HepG2 (cell line): ENCODE results near the gene KIF17. TPM values are rescaled to one million over a fixed set of nuclear protein-coding genes. Genes with fewer than 3 reads are reported as not detected.
A peak's percentile ranks its signal among the peaks of the same experiment; 100 is the strongest.

Experiments
- ATAC-seq: fragments of 200-7000 bp; cut with Tn5 transposase; 3 replicates; pipeline ENCODE4 v1.9.1; 2020; ENCODE audit warnings: mild to moderate bottlenecking, moderate library complexity
- BruUV-seq: library from RNA; stranded (reverse); fragments of 400-500 nt; replicated peaks from 2 replicates; lab custom pipeline; 2021; lab: Mats Ljungman, UMichigan
- CTCF ChIA-PET: fragments of 300-600 bp; formaldehyde crosslinking; extraction: SDS; loops from one replicate; lab custom pipeline; 2021; ENCODE audit warnings: low total read pairs, inconsistent platforms, low intra/inter-chr PET ratio; lab: Yijun Ruan, JAX
- POLR2A ChIA-PET: fragments of 350-600 bp; sonication (Branson Sonifier 250); formaldehyde crosslinking; loops from one replicate; lab custom pipeline; 2020; ENCODE audit warnings: antibody characterized with exemption, inconsistent platforms; lab: Yijun Ruan, JAX
- DNase-seq: peaks from one replicate; pipeline ENCODE4 v3.0.0-alpha.2; 2015; ENCODE audit warnings: low spot score
- FAIRE-seq: peaks from 3 replicates; lab custom pipeline; 2011; peaks lifted over from hg19 to GRCh38; lab: Jason Lieb, UNC
- H2AFZ ChIP-seq: one replicate; pipeline ENCODE4 v1.6.1; 2011; ENCODE audit warnings: low read length, inconsistent platforms
- H3K27ac ChIP-seq: fragments of 300-600 bp; 3 replicates; pipeline ENCODE4 v1.8.0; 2011; ENCODE audit warnings: mixed run types, mild to moderate bottlenecking, mixed read lengths, low read length, inconsistent platforms; ENCODE audit not compliant: insufficient read depth; ENCODE audit errors: extremely low read length
- H3K27me3 ChIP-seq, 2 experiments: fragments of 200-600 bp in 1 of 2; 2 replicates in 1 of 2; 3 replicates in 1 of 2; pipeline versions ENCODE4 v1.6.0 to v1.8.0; 2011; ENCODE audit warnings: low read length in 2 of 2, mild to moderate bottlenecking in 2 of 2, moderate library complexity in 2 of 2, inconsistent platforms in 1 of 2; ENCODE audit not compliant: insufficient read depth in 2 of 2, control insufficient read depth in 1 of 2
- H3K36me3 ChIP-seq, 2 experiments: fragments of 200-600 bp in 1 of 2; replicated peaks in 1 of 2; 2 replicates in 1 of 2; 3 replicates in 1 of 2; pipeline versions ENCODE4 v1.5.1 to v1.8.0; 2011; ENCODE audit warnings: low read length in 2 of 2, inconsistent platforms in 1 of 2; ENCODE audit not compliant: insufficient read depth in 2 of 2, control insufficient read depth in 1 of 2
- H3K4me1 ChIP-seq: 2 replicates; pipeline ENCODE4 v1.5.1; 2012; ENCODE audit warnings: low read length, inconsistent platforms; ENCODE audit not compliant: insufficient read depth
- H3K4me2 ChIP-seq: 2 replicates; pipeline ENCODE4 v1.6.0; 2011; ENCODE audit warnings: low read depth, low read length, inconsistent platforms
- H3K4me3 ChIP-seq, 3 experiments: fragments of 200-600 bp in 1 of 3; sonication (generic), shearing (Covaris generic) in 1 of 3; replicated peaks in 1 of 3; 2 replicates each; pipeline ENCODE4 v1.5.1; 2011 to 2016; ENCODE audit warnings: low read length in 3 of 3, inconsistent platforms in 2 of 3, low read depth in 2 of 3, mild to moderate bottlenecking in 2 of 3, control low read depth in 1 of 3, mixed read lengths in 1 of 3; ENCODE audit not compliant: insufficient read depth in 1 of 3
- H3K79me2 ChIP-seq: one replicate; pipeline ENCODE4 v1.6.1; 2011; ENCODE audit warnings: low read length, inconsistent platforms; ENCODE audit not compliant: insufficient read depth
- H3K9ac ChIP-seq: 2 replicates; pipeline ENCODE4 v1.6.0; 2011; ENCODE audit warnings: mild to moderate bottlenecking, low read depth, low read length, inconsistent platforms; ENCODE audit not compliant: insufficient read depth
- H3K9me3 ChIP-seq: 2 replicates; pipeline ENCODE4 v1.5.1; 2012; ENCODE audit warnings: mild to moderate bottlenecking, low read length
- H4K20me1 ChIP-seq: 2 replicates; pipeline ENCODE4 v1.6.0; 2011; ENCODE audit warnings: inconsistent platforms, mild to moderate bottlenecking, low read length, moderate library complexity; ENCODE audit not compliant: insufficient read depth
- DRAP1 ChIP-seq: IDR thresholded peaks from 2 replicates; pipeline ENCODE4 v1.6.1; 2016; ENCODE audit warnings: missing genetic modification reagents, missing compliant biosample characterization
- EP300 ChIP-seq, 3 experiments: sonication (generic) in 1 of 3; formaldehyde crosslinking in 1 of 3; IDR thresholded peaks; 2 replicates each; pipeline versions ENCODE4 v1.5.1 to v1.6.1; 2011 to 2020; ENCODE audit warnings: low read depth in 2 of 3, low read length in 2 of 3, borderline replicate concordance in 1 of 3, improper control_type of control experiment in 1 of 3, mild to moderate bottlenecking in 1 of 3, missing genetic modification reagents in 1 of 3, moderate library complexity in 1 of 3
- FOXC1 ChIP-seq: sonication (generic); formaldehyde crosslinking; IDR thresholded peaks from 2 replicates; pipeline ENCODE4 v1.8.0; 2022; ENCODE audit warnings: mild to moderate bottlenecking, missing genetic modification reagents, borderline replicate concordance
- KDM5A ChIP-seq: fragments of 200-600 bp; sonication (generic); IDR thresholded peaks from 2 replicates; pipeline ENCODE4 v1.7.0; 2018; ENCODE audit warnings: antibody characterized with exemption, mild to moderate bottlenecking, low read length, borderline replicate concordance
- KDM6A ChIP-seq: IDR thresholded peaks from 2 replicates; pipeline ENCODE4 v1.6.1; 2016; ENCODE audit warnings: low read depth
- LBX2 ChIP-seq: sonication (generic); formaldehyde crosslinking; IDR thresholded peaks from 2 replicates; pipeline ENCODE4 v1.5.0; 2020; ENCODE audit warnings: missing genetic modification reagents, mild to moderate bottlenecking, borderline replicate concordance
- LCORL ChIP-seq, 2 experiments: fragments of 450-650 bp in 1 of 2; sonication (generic) in 1 of 2; formaldehyde crosslinking in 1 of 2; IDR thresholded peaks; 2 replicates each; pipeline versions ENCODE4 v1.5.0 to v1.6.1; 2017 to 2020; ENCODE audit warnings: antibody characterized with exemption in 1 of 2, missing genetic modification reagents in 1 of 2
- NR2F2 ChIP-seq: IDR thresholded peaks from 2 replicates; pipeline ENCODE4 v1.6.1; 2012; ENCODE audit warnings: low read depth, inconsistent platforms, borderline replicate concordance
- POLR2AphosphoS2 ChIP-seq: IDR thresholded peaks from 2 replicates; pipeline ENCODE4 v1.6.1; 2011; ENCODE audit warnings: low read depth, low read length, improper control_type of control experiment
- SOX5 ChIP-seq: IDR thresholded peaks from 2 replicates; pipeline ENCODE4 v1.6.1; 2016; ENCODE audit warnings: borderline replicate concordance
- SP2 ChIP-seq: sonication (generic); formaldehyde crosslinking; IDR thresholded peaks from 2 replicates; pipeline ENCODE4 v1.5.1; 2020; ENCODE audit warnings: mild to moderate bottlenecking, missing genetic modification reagents
- TAF1 ChIP-seq: sonication (generic); formaldehyde crosslinking; IDR thresholded peaks from 2 replicates; pipeline ENCODE4 v1.4.0; 2020; ENCODE audit warnings: missing genetic modification reagents
- THRA ChIP-seq: sonication (generic); formaldehyde crosslinking; IDR thresholded peaks from 2 replicates; pipeline ENCODE4 v1.4.0; 2020; ENCODE audit warnings: missing genetic modification reagents, borderline replicate concordance
- ZBTB26 ChIP-seq: IDR thresholded peaks from 2 replicates; pipeline ENCODE4 v1.6.1; 2016; ENCODE audit warnings: missing compliant biosample characterization, missing genetic modification reagents, borderline replicate concordance
- ZC3H13 ChIP-seq: sonication (generic); formaldehyde crosslinking; IDR thresholded peaks from 2 replicates; pipeline ENCODE4 v1.8.1; 2023; ENCODE audit warnings: mild to moderate bottlenecking, missing genetic modification reagents, moderate library complexity
- ZMYM3 ChIP-seq: sonication (generic); formaldehyde crosslinking; IDR thresholded peaks from 2 replicates; pipeline ENCODE4 v1.5.1; 2020; ENCODE audit warnings: mild to moderate bottlenecking, missing genetic modification reagents
- ZNF224 ChIP-seq: sonication (generic); formaldehyde crosslinking; IDR thresholded peaks from 2 replicates; pipeline ENCODE4 v1.5.0; 2020; ENCODE audit warnings: mild to moderate bottlenecking, missing genetic modification reagents
- ZNF441 ChIP-seq: sonication (generic); formaldehyde crosslinking; IDR thresholded peaks from 2 replicates; pipeline ENCODE4 v1.7.0; 2021; ENCODE audit warnings: missing genetic modification reagents, borderline replicate concordance
- ZZZ3 ChIP-seq: sonication (generic); formaldehyde crosslinking; IDR thresholded peaks from 2 replicates; pipeline ENCODE4 v1.4.0; 2020; ENCODE audit warnings: missing genetic modification reagents, mild to moderate bottlenecking, borderline replicate concordance
- WGBS: methylation state at CpG from one replicate; pipeline ENCODE4 v1.1.6; 2017; ENCODE audit warnings: low lambda C conversion rate; 5-methylcytosine and 5-hydroxymethylcytosine counted together
- in situ Hi-C: cut with HindIII; loops from 2 replicates; pipeline ENCODE4 v1.10.0; 2017; ENCODE audit warnings: low pct_unique_long_range_greater_than_20kb; ENCODE audit not compliant: extremely low pct_ligation_motif_present
- intact Hi-C: fragments of 100-400 bp; cut with micrococcal nuclease; formaldehyde crosslinking; loops from one replicate; pipeline ENCODE4 v1.10.0; 2022; ENCODE audit not compliant: unreplicated experiment
- polyA plus RNA-seq, 8 experiments: library from polyadenylated mRNA; depleted of rRNA in 3 of 8; stranded (reverse) in 7 of 8; unstranded in 1 of 8; fragments of >200 nt; fragmentation: Illumina TruSeq in 4 of 8; extraction: Trizol in 4 of 8; gene quantifications; 2 replicates each; pipeline versions ENCODE4 v1.2.1 to v1.2.3, GENCODE V29; 2011 to 2016; ENCODE audit warnings: low read depth in 4 of 8, missing spikeins in 1 of 8, mixed read lengths in 1 of 8; ENCODE audit not compliant: insufficient read depth in 1 of 8
- total RNA-seq, 5 experiments: library from RNA; depleted of rRNA; stranded (reverse); fragments of >200 nt; fragmentation: Illumina TruSeq; extraction: Trizol; gene quantifications; 2 replicates each; pipeline ENCODE4 v1.2.3, GENCODE V29; 2016; ENCODE audit warnings: low read depth in 1 of 5

KIF17 gene
- total and polyA plus RNA-seq, 2 of the 13 experiments (the other 11 are each of a cell fraction or from before 2014, with no cell fraction given) = 0.24 to 0.44 TPM

GRCh38 chr1:20634594-20635084, 83.2 kb downstream of the KIF17 start (continued):
- TF ChIP-seq ZNF441 (CRISPR knock-in tag) = no peak
- TF ChIP-seq KDM6A = no peak

- Histone ChIP-seq H3K27me3 (no peaks in the 10 kb centered on the region), H3K36me3 (peaks cover 0 to 3% of the 10 kb centered on the region in 2 experiments; a peak in 1 of 5 replicates), H3K27ac (peak overlapping the region; percentile 75), H2AFZ (peak overlapping the region; percentile 64), H3K9me3 (no peaks in the 10 kb centered on the region), H3K4me1 (peaks cover 22% of the 10 kb centered on the region), H3K9ac (peak overlapping the region; percentile 85), H3K4me3 (peak overlapping the region; percentile 74 to 90 (median 77)), H4K20me1 (no peaks in the 10 kb centered on the region), H3K4me2 (peak overlapping the region; percentile 96), H3K79me2 (no peaks in the 10 kb centered on the region)
- CTCF ChIA-PET = interaction anchor here (2.9 to 3.1 kb wide), 2 partner anchors 59 to 112 kb away, joined by 13 to 23 read pairs; no protein-coding TSS in a partner anchor
- in situ Hi-C loops = no loop called here
- WGBS = 1% methylated on average over 11 of the region's 11 CpGs
- BruUV-seq = TSS peak; percentile 80
- ATAC-seq (peak; percentile 17), DNase-seq (no peak), FAIRE-seq (no peak)
- intact Hi-C loops = no loop called here
- POLR2A ChIA-PET = interaction anchor here (0.6 to 3.5 kb wide), 13 partner anchors 12 to 154 kb away, joined by 3 to 45 read pairs (median 4); partner anchors contain the start of genes CAMK2N1, CDA, DDOST and FAM43B
- TF ChIP-seq EP300 (IDR thresholded peaks at IDR 0.05; ENCODE audit: low read depth in 2 of 2, low read length in 2 of 2) (peak in 1 of 2 experiments; percentile 71; a peak in 1 of 4 replicates), EP300 (CRISPR knock-in tag; IDR thresholded peaks at IDR 0.05; ENCODE audit: borderline replicate concordance) (no peak), ZBTB26 (CRISPR knock-in tag) (no peak), TAF1 (CRISPR knock-in tag) (0 out of 2 replicates have a peak, but pooled peaks have one; percentile 0), LCORL (IDR thresholded peaks at IDR 0.05) (no peak), LCORL (CRISPR knock-in tag; IDR thresholded peaks at IDR 0.05) (0 out of 2 replicates have a peak, but pooled peaks have one; percentile 26), DRAP1 (CRISPR knock-in tag) (0 out of 2 replicates have a peak, but pooled peaks have one; percentile 6), ZNF224 (CRISPR knock-in tag) (no peak), ZZZ3 (no peak), NR2F2 (no peak), THRA (CRISPR knock-in tag) (no peak), SP2 (no peak), KDM5A (peak; percentile 37; the same call in 1 of the 2 replicates), LBX2 (CRISPR knock-in tag) (no peak), POLR2AphosphoS2 (no peak), ZC3H13 (CRISPR knock-in tag) (0 out of 2 replicates have a peak, but pooled peaks have one; percentile 9), ZMYM3 (no peak), SOX5 (CRISPR knock-in tag) (no peak), FOXC1 (CRISPR knock-in tag) (no peak)
These were observed 83.7 kb downstream of the KIF17 start for GRCh38 chr1:20634065-20634593.
